Activated CD8-positive, alpha-beta memory T cell treated with anti-CD3 and anti-CD28 coated beads, Interleukin-2, amount 50 U/mL, for 4 hours (primary cell): ENCODE data around the gene NEUROG1.
A peak's percentile ranks its signal among the peaks of the same experiment; 100 is the strongest.

Source experiments
- DNase-seq: peaks from one replicate; pipeline ENCODE4 v3.0.0-alpha.2; 2020

Gene NEUROG1, protein sequence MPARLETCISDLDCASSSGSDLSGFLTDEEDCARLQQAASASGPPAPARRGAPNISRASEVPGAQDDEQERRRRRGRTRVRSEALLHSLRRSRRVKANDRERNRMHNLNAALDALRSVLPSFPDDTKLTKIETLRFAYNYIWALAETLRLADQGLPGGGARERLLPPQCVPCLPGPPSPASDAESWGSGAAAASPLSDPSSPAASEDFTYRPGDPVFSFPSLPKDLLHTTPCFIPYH

DNA sequence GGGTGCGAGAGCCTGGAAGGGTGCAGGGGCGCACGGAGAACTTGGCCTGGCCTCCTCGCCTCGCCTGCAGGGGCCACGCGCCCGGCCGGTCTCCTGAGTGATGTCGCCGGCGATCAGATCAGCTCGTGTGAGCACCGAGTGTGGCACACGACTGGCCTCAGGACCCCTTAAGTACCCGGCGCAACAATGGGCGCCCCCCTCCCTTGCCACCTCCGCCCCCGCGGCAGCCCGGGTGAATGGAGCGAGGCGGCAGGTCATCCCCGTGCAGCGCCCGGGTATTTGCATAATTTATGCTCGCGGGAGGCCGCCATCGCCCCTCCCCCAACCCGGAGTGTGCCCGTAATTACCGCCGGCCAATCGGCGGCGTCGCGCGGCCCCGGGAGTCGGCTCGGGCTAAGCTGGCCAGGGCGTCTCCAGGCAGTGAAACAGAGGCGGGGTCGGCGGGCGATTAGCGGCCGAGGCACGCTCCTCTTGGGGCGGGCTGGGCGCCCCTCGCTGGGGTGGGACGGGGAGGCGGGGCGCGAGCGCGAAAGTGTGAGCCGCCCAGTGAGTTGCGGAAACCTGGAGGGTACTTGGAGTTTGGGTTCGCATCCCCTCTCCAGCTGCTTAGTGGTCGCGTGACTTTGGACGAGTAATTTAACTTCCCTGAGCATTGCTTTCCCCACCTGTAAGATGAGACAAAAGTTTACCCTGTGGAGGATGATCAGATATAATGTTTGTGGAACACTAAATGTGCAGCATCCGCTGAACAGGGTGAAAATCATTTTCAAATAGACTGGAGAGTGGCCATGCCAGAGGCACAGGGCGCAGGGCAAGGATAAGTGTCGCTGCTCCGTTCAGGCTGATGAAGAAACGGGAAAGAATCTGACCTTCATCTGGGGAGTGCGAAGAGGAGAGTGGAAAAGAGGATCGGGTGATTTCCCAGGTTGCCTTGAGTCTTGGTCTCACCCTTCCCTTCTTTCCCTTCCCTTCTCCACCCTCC, at the start of gene NEUROG1:
NEUROG1 (minus strand) TSS at position 145 of the 982 bp plus-strand sequence. CDS start 274 bp downstream, outside the sequence.
- DNase-seq: no peak

DNA sequence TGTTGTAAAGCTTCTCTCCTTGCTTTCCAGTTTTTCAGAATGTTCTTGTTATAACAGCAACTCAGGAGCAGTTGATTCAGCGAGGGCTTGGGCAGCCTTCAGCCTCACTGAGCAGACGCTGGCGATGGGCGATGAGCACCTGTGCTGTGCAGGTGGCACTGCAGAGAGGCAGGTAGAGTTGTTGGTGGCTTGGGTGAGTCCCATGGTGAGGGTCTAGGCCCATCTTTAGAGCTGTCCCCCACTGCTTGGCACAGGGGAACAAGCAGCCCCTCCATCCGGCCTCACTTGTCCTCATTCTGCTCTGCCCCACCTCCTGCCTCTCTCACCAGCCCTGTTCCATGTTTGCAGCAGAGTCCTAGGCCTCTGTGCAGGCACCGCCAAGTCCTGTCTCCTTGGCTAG, 49.2 kb upstream of the NEUROG1 start:
- DNase-seq: no peak

DNA sequence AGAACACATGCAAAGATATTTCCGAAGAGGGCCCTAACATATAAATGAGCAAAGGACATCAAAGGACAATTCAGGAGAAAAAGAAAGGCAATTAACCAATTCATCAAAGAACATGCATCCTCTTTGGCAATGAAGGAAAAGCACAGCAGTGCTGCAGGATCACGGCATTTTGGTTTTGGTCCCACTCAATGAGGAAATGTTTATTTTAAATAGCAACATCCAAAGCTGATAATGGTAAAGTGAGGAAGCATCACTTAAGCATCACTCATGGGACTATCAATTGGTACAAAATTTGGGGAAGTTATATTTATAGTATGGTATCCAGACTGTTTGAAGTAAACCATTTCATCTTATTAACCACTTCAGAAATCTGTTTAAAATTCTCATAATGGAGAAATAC, 48.5 kb upstream of the NEUROG1 start:
- no peak for DNase-seq

DNA sequence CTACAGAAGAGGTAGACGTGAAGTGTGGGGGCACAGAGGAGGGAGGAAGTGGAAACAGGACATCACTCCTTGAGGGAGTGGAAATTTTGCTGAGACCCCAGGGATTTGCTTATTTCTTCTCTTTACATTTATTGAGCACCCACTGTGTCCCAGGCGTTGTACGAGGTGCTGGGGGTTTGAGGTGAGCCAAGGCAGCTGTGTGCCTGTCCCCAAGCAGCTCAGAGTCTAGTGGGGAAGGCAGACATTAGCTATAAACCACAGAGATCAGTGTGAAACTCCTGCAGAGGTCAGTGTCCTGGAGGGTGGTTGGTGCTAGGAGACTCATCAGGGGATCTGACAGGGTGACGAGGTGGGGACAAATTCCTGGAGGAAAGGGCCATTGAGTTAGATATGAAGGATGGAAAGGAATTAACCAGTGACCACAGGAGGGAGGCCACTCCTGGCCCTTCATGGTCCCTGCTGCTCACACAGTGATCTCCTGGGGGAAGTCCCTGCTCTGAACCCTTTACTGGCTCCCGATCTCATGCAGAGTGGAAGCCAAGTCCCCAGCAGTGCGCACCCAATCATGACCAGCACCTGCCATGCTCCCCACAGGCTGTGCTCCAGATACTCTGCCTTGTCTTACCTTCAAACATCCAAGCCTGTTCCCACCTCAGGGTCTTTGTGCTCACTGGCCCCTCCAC, 46.5 kb upstream of the NEUROG1 start:
- no peak for DNase-seq

DNA sequence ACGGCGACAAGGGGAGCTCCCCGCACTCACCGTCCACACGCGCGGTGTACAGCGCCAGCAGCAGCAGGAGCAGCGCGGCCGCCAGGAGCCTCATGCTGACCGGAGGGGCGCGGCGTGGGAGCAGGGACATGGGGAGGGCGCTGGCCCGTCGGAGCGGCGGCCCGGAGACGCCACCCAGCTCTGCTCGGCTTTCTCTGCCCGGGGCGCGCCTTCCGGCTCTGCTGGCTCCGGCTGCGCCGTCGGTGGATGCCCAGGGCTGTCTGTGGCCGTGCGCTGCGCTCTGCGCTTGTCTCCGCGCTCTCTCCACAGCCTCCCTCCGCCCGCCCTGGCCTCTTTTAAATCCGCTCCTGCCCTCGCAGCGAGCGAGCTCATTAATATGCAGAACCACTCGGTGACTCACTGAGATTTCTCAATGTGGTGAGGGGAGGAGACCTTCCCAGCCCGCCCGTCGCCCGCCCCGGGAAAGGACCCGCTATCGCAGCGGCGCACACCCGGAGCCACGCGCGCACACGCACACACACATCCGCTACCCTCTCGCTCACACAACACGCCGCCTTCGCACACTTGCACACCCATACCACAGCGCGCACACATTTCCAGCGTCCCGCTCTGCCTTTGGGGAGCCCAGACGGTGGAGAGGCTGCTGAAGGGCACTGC, 43.0 kb upstream of the NEUROG1 start, which contains the start of gene CXCL14:
CXCL14 (minus strand) TSS at position 307 of the 657 bp plus-strand sequence; CDS start at position 94, 213 bp downstream.
- DNase-seq: no peak

DNA sequence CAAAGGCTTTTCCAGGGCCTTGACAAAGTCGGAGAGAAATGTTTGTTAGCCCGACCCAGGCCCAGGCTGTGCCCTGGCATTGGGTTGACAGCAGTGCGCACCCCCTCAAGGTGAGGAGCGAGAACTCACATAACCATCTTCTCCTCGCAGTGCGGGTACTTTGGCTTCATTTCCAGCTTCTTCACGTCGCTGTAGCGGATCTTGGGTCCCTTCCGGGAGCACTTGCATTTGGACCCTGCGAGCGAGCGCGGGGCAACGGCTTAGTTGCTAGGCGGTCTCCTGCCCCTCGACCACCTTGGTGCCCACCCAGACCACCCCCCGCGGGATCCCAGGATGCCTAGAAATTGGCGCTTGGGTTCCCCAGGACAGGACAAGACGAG, 42.5 kb upstream of the NEUROG1 start:
- no peak for DNase-seq

DNA sequence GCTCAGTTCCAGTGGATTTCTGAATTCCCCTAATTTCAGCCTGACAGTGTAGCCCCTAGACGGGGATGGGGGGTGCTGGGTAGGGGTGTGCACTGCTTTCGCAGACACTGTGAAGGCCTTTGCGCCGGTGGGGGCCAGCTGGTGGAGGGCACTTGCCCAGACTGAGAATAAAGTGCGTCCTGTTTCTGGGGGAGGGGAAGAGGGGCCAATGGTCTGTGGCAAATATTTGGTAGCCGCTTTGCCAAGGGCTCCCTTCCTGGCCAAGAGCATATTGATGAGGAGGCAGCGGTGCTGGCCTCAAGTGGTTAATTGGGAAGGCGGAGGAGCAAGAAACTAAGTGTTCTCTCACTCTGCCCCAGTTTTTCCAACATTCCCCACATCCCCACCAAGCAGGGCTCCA, 41.7 kb upstream of the NEUROG1 start:
- no peak for DNase-seq

DNA sequence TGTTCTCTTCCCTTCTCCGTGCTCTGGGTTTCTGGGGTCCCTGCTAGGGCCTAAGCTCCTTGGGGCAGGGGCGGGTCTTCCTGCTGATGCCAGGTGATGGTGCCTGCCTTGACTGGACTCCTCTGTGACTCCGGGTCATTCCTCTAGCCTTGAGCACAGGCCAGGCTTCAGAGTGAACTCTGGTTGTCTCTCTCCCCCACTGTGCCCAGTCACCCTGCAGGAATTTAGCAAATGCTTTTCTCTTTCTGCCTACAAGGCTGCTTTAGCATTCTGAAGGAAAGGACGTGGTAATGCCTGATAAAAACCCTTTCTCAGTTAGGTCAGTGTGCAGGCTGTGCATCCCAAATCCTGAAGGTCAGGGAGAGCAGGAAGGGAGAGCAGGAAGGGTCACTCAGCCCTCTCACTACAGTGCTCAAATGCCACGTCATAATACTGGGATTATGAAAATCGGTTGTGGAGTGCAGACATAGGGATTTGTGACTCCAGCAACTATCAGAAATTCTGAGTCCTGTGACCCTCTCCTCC, 40.4 kb upstream of the NEUROG1 start:
- no peak for DNase-seq

DNA sequence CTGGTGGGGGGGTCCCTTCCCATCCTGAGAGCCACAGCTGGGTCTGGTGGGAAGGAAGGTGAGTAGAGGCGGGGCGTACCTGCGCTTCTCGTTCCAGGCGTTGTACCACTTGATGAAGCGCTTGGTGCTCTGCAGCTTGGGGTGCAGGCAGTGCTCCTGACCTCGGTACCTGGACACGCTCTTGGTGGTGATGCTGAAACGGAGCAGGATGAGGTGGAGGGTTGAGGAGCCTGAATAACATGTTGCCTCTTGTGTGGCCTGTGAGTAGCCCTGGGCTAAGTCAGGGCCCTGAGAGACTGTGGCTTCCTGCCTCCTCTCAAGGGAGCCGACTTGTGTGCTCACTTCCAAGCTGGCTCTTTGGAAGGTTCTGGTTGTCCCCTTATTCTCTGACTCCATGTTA, 38.7 kb upstream of the NEUROG1 start:
- no peak for DNase-seq

DNA sequence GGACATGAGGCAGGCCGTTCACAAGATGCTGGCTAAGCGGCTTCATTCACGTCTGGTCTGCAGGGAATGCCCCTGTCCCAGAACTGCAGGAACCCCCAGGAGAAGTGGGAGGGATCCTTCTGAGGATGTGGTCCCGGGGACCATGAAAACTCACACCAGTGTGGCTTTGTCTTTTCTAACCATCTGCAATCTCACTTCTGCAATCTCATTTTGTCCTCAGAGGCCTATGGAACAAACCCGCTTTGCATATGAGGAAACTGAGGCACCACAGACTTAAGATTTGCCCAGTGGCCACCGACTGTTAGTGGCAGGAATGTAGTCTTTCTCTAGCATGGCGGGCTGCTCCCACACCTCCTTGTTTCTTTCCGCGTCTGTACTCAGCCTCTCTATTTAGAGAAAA, 36.1 kb upstream of the NEUROG1 start:
- DNase-seq: no peak

DNA sequence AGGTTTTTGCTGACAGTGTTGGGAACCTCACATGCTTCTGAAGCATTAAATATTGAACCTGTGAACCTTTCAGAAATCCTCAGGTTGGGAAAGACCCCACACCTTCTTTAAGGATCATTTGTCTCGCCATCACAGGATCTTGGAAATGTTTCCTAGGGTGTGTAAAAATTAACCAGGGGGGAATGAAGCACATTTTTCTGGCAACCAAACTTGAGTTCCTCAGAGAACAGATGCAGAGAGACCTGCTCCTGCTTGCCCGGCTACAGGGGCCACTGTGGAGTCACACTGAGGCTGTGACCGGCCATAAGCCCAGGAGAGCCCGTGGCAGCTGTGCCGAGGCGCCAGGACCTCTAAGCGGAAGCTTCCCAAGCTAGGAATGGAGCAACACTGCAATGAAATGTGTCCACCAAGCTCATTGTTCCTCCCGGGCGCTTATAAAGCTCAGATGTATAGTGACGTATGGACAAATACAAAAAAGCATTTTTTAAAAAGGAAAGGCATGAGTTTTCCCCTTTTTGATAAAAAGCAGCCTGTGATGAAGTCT, 35.4 kb upstream of the NEUROG1 start:
- DNase-seq: no peak

DNA sequence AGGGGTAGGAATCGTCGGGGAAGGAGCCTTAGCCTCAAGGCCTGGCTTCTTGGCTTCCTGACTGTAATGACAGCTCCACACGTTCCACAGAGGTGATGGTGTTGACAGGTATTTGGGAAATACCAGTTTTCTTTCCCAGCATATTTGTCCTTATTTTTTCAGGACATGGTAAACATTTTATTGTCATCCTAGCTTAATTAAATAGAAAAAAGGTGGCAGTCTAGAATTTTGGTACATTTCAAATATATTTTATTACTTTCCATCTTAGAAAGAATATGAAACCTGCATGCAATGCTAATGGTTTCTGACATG, 34.6 kb upstream of the NEUROG1 start:
- no peak for DNase-seq

DNA sequence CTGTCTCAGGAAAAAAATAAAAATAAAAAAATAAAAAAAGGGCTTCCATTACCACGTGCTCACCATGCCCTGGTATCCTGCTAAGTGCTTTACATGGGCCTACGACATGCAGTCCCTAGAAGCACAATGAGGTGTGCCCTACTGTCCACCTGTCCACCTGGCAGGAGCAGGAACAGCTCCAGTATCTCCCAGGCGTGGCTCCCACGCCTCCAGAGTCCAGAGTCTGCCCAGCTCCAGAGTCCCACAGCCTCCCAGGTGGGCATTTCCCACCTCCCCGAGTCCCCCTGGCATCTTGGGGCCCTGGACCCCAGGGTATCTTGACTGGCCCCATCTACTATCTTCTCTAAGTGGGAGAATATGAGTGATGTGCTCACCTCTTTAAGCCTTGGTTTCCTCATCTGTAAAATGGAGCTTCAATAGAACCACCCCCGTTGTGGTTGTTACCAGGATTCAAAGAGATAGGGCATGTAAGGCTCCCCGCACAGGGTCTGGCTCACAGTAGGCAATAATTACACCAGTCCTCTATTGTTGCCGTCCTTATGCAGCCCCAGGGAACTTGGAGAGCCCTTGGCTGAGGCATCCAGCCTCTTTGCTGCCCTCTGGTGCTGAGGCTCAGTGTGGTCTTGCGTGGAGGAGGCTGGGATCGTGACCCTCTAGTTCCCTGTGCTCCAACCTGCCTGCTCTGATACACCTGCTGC, 34.1 kb upstream of the NEUROG1 start:
- no peak for DNase-seq

DNA sequence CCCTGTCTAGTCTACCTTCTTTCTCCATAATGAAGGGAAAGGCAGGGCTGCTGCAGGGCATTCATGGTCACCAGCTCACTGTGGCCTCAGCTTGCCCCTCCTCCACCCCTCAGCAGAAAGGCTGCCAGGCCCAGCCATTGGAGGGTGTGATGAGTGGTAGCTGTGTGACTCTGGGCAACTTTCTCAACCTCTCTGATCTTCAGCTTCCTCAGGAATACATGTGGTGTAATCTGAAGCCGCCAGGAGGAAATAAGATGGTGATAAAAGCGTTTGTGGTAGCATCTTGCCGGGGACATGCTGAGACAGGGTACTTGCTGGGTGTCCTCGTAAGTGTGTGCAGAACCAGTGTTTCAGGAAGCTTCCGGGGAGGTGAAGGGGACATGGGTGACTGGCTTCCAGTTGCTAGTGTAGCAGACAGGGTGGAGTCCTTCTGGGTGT, 33.2 kb upstream of the NEUROG1 start:
- DNase-seq: no peak

DNA sequence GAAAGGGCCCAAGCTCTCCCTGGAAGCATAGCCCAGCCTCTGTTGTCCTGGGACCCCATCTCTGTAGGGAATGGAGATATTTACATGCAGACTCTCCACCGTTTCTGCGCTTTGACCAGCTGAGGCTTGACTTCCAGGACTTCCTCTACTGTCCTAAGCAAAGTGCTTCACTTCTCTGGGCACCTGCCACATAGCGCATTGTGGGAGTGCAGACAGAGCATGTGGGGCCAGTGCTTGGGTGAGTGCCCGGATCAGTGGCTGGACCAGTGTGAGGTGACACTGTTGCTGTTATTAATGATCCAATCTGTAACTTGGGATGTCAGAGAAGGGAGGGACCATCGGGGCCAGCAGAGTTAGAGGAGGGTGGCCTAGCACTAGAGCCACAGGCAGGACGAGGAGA, 32.5 kb upstream of the NEUROG1 start:
- no peak for DNase-seq

DNA sequence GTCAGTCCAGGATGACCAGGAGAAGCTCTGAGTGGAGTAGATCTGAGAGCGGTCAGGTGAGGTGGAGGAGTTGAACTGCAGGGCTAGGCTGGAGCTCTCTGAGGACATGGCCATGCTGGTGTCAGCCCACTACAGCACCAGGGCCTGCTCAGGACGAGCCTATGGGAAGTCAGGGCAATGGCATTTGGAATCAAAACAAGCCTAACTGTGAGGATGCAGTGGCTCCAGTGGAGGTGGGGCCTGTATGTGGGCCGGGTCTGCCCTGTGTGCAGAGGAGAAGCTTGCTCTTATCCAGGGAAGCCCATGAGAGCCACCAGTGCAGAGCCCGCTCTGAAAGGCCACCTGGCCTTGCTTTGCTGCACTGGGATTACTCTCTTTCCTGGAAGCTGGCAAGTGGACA, 31.9 kb upstream of the NEUROG1 start:
- DNase-seq: no peak

DNA sequence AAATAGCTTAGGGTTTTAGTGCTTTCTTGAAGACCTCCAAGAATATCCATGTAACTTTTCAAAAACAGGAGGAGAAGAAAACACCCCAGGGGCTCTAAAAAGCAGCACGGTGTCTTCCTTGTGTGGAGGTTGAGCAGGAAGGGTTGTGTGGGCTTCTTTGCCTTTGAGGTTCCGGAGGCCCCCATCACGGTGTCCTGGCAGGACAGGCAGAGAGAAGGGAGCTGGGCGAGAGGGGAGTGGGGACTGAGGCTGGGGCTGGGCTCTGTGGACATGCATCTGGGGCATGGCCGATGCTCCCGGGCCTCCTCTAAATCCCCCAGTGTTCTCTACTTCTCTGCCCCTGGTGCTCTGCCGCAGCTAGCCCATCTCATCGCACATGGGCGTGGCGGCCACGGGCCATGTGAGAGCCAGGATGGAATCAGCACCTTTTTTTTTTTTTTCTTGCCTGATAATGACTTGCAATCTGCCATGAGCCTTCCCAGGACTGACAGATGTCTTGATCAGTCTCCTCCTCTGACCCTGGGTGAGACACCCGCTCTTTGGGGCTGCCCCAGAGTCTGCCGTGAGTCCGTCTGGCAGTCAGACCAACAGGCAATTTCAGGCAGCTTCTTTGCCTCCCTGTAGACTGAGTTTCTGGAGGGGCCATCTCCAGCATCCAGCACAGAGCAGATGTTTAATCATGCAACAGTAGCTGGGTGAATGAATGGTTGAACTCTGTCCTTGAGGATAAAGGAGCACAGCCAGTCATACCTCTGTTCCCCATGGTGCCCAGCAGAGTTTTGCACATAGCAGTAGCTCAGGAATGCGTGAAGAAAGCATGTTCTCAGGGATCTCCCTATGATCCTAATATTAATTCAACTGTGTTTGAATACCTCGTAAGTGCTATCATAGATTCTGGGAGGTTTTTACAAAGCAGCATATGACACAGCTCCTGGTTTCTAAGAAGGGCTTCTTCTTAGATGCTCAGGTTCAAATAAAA, 30.9 kb upstream of the NEUROG1 start:
- no peak for DNase-seq

DNA sequence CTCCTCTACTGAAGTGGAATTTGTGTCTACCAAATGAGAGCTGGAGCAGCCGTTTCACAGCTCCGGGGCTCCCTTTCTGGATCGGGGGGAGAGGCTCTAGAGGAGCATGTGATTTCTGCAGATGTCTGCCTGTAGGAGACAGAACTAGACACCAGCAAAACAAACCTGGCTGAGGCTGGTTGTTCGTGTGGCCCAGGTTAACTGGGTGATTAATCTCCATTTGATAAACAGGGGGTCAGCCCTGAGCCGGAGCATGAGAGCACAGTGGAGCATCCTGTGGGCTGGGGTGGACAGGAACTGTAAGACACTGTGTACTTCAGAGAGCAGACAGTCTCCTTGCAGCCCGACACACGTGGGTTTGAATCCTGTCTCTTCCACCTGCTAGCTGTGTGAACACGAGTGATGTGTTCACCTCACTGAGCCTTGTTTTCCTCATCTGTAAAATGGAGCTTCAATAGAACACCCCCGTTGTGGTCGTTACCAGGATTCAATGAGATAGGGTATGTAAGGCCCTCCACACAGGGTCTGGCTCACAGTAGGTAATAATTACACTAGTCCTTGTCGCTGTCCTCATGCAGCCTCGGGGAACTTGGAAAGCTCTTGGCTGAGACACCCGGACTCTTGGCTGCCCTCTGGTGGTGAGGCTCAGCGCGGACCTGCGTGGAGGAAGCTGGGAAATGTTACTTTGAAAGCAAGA, 30.1 kb upstream of the NEUROG1 start:
- peak; percentile 60 for DNase-seq

DNA sequence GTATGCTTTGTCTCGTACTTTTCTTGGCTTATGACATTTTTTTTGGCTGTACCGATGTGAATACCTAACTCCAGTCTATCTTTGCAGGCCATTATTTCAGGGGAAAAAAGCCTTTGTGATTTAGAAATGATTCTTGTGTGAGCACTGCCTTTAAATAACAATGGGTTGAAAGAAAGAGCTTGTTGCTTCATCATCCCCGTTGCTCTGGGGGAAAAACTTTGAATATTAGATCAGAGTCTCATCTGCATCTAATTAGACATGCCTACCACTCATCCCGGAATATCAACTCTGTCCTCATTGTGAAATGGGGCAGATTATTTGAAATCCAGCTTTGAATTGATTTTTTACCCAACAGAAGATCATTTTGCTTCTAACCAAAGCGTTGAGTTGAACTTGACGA, 29.5 kb upstream of the NEUROG1 start:
- no peak for DNase-seq

DNA sequence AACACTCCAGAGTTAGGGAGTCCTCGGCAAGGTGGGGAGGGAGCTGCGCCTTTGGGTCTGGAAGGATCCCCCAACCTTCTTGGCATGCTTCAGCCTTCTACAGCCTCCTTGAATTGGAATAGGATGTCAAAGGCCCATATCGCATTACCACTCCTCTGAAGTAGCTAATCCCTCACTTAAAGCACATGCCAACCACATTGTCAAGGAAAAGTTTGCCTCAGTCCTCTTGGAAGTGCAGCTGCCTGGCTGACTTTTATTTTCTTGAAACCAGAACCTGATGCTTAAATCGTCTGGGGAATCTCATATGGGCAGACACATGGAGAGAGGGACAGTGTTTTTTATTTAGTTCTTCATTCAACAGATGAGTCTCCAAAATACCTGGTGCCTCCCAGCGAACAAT, 28.6 kb upstream of the NEUROG1 start:
- DNase-seq: no peak
